WTC11 (cell line): Measurements from ENCODE around the gene FPR2. TPM values are rescaled to one million over a fixed set of nuclear protein-coding genes. Genes with fewer than 3 reads are reported as not detected.
A peak's percentile ranks its signal among the peaks of the same experiment; 100 is the strongest.

Experiments used
- ATAC-seq: fragments of 200-7000 bp; cut with Tn5 transposase; 2 replicates; pipeline ENCODE4 v1.10.0; 2021; ENCODE audit warnings: mild to moderate bottlenecking, moderate library complexity
- CTCF ChIA-PET: fragments of 300-600 bp; sonication (Branson Sonifier 250); formaldehyde crosslinking; loops from one replicate; lab custom pipeline; 2021; ENCODE audit warnings: antibody characterized with exemption; lab: Charles Lee
- POLR2A ChIA-PET: fragments of 350-600 bp; sonication (Branson Sonifier 250); formaldehyde crosslinking; loops from one replicate; lab custom pipeline; 2021; ENCODE audit warnings: antibody characterized with exemption; lab: Charles Lee
- DNase-seq: peaks from one replicate; pipeline ENCODE4 v3.0.0; 2021; ENCODE audit warnings: low spot score
- H3K27ac Mint-ChIP-seq: 2 replicates; pipeline ENCODE4 v1.8.0; 2021; ENCODE audit warnings: mixed read lengths
- H3K27me3 Mint-ChIP-seq: 2 replicates; pipeline ENCODE4 v1.8.0; 2021; ENCODE audit warnings: low read depth, mild to moderate bottlenecking, moderate library complexity, mixed read lengths
- H3K36me3 Mint-ChIP-seq: 2 replicates; pipeline ENCODE4 v1.8.0; 2021; ENCODE audit warnings: mixed read lengths
- H3K4me1 Mint-ChIP-seq: 2 replicates; pipeline ENCODE4 v1.8.0; 2022; ENCODE audit warnings: mixed read lengths
- H3K4me3 Mint-ChIP-seq: 2 replicates; pipeline ENCODE4 v1.8.0; 2021; ENCODE audit warnings: mild to moderate bottlenecking, moderate library complexity, mixed read lengths
- H3K9me3 Mint-ChIP-seq: 2 replicates; pipeline ENCODE4 v1.8.0; 2021; ENCODE audit warnings: mixed read lengths
- CREM ChIP-seq: sonication (generic); formaldehyde crosslinking; IDR thresholded peaks from 2 replicates; pipeline ENCODE4 v1.8.1; 2022; ENCODE audit warnings: mild to moderate bottlenecking, missing genetic modification reagents, moderate library complexity
- ESRRA ChIP-seq: sonication (generic); formaldehyde crosslinking; IDR thresholded peaks from 2 replicates; pipeline ENCODE4 v1.8.1; 2022; ENCODE audit warnings: mild to moderate bottlenecking, missing genetic modification reagents, borderline replicate concordance
- ETV6 ChIP-seq: sonication (generic); formaldehyde crosslinking; IDR thresholded peaks from 2 replicates; pipeline ENCODE4 v1.8.1; 2022; ENCODE audit warnings: mild to moderate bottlenecking, missing genetic modification reagents
- GABPB1 ChIP-seq: sonication (generic); formaldehyde crosslinking; IDR thresholded peaks from 2 replicates; pipeline ENCODE4 v1.8.1; 2023; ENCODE audit warnings: mild to moderate bottlenecking, missing genetic modification reagents
- HMGXB4 ChIP-seq: sonication (generic); formaldehyde crosslinking; IDR thresholded peaks from 2 replicates; pipeline ENCODE4 v1.8.1; 2023; ENCODE audit warnings: mild to moderate bottlenecking, moderate library complexity, missing genetic modification reagents
- MXD4 ChIP-seq: fragments of 250-450 bp; sonication (Bioruptor Pico); IDR thresholded peaks from 2 replicates; pipeline ENCODE4 v1.8.0; 2021; ENCODE audit warnings: mild to moderate bottlenecking, moderate library complexity, borderline replicate concordance
- PRDM15 ChIP-seq: sonication (generic); formaldehyde crosslinking; IDR thresholded peaks from 2 replicates; pipeline ENCODE4 v1.8.0; 2022; ENCODE audit warnings: missing genetic modification reagents
- PRRX2 ChIP-seq: fragments of 250-450 bp; sonication (Bioruptor Pico); IDR thresholded peaks from 2 replicates; pipeline ENCODE4 v1.8.0; 2021; ENCODE audit warnings: mild to moderate bottlenecking
- SP1 ChIP-seq: sonication (generic); formaldehyde crosslinking; conservative IDR thresholded peaks from 2 replicates; pipeline ENCODE4 v1.8.1; 2022; ENCODE audit warnings: missing genetic modification reagents
- ZBTB21 ChIP-seq: sonication (generic); formaldehyde crosslinking; IDR thresholded peaks from 2 replicates; pipeline ENCODE4 v1.8.1; 2023; ENCODE audit warnings: mild to moderate bottlenecking, missing genetic modification reagents, borderline replicate concordance
- ZNF138 ChIP-seq: sonication (generic); formaldehyde crosslinking; conservative IDR thresholded peaks from 2 replicates; pipeline ENCODE4 v1.8.1; 2022; ENCODE audit warnings: mild to moderate bottlenecking, moderate library complexity, missing genetic modification reagents
- ZNF219 ChIP-seq: sonication (generic); formaldehyde crosslinking; IDR thresholded peaks from 2 replicates; pipeline ENCODE4 v1.8.0; 2023; ENCODE audit warnings: missing genetic modification reagents, mild to moderate bottlenecking, borderline replicate concordance
- ZNF232 ChIP-seq: sonication (generic); formaldehyde crosslinking; IDR thresholded peaks from 2 replicates; pipeline ENCODE4 v1.8.0; 2022; ENCODE audit warnings: mild to moderate bottlenecking, missing genetic modification reagents
- ZNF263 ChIP-seq: sonication (generic); formaldehyde crosslinking; IDR thresholded peaks from 2 replicates; pipeline ENCODE4 v1.8.1; 2022; ENCODE audit warnings: low read depth, mild to moderate bottlenecking, moderate library complexity, missing genetic modification reagents
- total RNA-seq: library from RNA; stranded (reverse); gene quantifications from 3 replicates; pipeline ENCODE4 v1.2.3, GENCODE V29; 2021
- TF ChIP-seq, protein P1 (sequence below): sonication (generic); formaldehyde crosslinking; IDR thresholded peaks from 2 replicates; pipeline ENCODE4 v1.8.0; 2023; ENCODE audit warnings: missing genetic modification reagents
- TF ChIP-seq, protein P2 (sequence below): fragments of 250-450 bp; sonication (Bioruptor Pico); IDR thresholded peaks from 2 replicates; pipeline ENCODE4 v1.9.0; 2021; ENCODE audit warnings: mild to moderate bottlenecking
- TF ChIP-seq, protein P3 (sequence below): sonication (generic); formaldehyde crosslinking; IDR thresholded peaks from 2 replicates; pipeline ENCODE4 v1.8.1; 2022; ENCODE audit warnings: mild to moderate bottlenecking, moderate library complexity, missing genetic modification reagents
- TF ChIP-seq, protein P4 (sequence below): sonication (generic); formaldehyde crosslinking; IDR thresholded peaks from 2 replicates; pipeline ENCODE4 v1.8.0; 2023; ENCODE audit warnings: missing genetic modification reagents, mild to moderate bottlenecking, borderline replicate concordance
- TF ChIP-seq, protein P5 (sequence below): sonication (generic); formaldehyde crosslinking; IDR thresholded peaks from 2 replicates; pipeline ENCODE4 v1.8.0; 2022; ENCODE audit warnings: mild to moderate bottlenecking, missing genetic modification reagents
- TF ChIP-seq, protein P6 (sequence below): sonication (generic); formaldehyde crosslinking; IDR thresholded peaks from 2 replicates; pipeline ENCODE4 v1.8.1; 2023; ENCODE audit warnings: mild to moderate bottlenecking, missing genetic modification reagents
- TF ChIP-seq, protein P7 (sequence below): sonication (generic); formaldehyde crosslinking; IDR thresholded peaks from 2 replicates; pipeline ENCODE4 v1.8.1; 2023; ENCODE audit warnings: mild to moderate bottlenecking, missing genetic modification reagents, moderate library complexity

The FPR2 gene
- total RNA-seq, 1 experiment from 2014 or later: 0.31 TPM

DNA sequence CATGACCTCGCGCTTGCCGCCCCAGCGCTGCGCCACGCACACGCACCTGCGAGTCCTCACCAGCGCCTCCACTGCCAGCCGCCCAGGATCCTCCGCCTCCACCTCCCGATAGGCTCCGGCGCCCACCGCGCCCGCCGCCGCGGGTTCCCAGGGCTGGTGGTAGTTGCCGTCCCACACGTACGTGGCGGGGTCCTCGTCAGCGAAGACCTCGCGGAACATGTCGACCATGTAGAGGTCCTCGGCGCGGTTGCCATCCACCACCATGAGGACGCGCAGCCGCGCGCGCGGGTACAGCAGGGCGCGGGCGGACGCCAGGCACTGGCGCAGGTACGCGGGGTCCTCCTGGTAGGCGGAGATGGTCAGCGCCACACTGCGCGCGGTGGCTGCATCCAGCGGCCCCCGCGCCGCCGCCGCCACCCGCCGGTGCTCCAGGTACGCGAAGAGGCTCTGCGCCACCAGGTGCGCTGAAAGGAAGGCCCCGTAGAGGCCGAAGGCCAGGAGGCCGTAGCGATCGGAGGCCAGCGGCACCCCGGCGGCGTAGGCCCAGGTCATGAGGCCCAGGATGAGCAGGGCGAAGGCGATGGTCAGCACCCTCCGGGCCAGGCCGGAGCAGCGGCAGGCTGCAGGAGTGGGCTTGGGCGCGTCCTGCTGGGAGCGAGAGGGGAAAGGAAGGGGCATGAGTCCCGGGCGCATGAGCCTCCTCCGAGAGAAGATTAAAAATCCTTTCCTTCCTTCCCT is 41.6 kb upstream of the FPR2 start:
- Mint-ChIP-seq H3K27ac (no peak overlapping the region), H3K27me3 (peaks cover 61% of the 10 kb centered on the region), H3K4me3 (peak overlapping the region; percentile 61), H3K36me3 (no peaks in the 10 kb centered on the region), H3K4me1 (peaks cover 11% of the 10 kb centered on the region), H3K9me3 (no peaks in the 10 kb centered on the region)
- DNase-seq (peak; percentile 47), ATAC-seq (peak; percentile 82)
- ChIA-PET CTCF (interaction anchor here (0.8 to 1.2 kb wide), 4 partner anchors 17 to 111 kb away, joined by 3 to 13 read pairs (median 6); no protein-coding TSS in a partner anchor), POLR2A (no interaction called here)
- no peak for TF ChIP-seq MXD4 (CRISPR knock-in tag)
- TF ChIP-seq, protein P1, sequence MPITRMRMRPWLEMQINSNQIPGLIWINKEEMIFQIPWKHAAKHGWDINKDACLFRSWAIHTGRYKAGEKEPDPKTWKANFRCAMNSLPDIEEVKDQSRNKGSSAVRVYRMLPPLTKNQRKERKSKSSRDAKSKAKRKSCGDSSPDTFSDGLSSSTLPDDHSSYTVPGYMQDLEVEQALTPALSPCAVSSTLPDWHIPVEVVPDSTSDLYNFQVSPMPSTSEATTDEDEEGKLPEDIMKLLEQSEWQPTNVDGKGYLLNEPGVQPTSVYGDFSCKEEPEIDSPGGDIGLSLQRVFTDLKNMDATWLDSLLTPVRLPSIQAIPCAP (CRISPR knock-in tag): peak; percentile 82; the same call in 1 of the 2 replicates
- peak; percentile 17; the same call in 1 of the 2 replicates for TF ChIP-seq PRDM15 (CRISPR knock-in tag)
- no peak; the same call in none of the 2 replicates for TF ChIP-seq HMGXB4 (CRISPR knock-in tag)
- TF ChIP-seq ZNF219 (CRISPR knock-in tag): peak; percentile 43; the same call in 1 of the 2 replicates
- no peak for TF ChIP-seq PRRX2 (CRISPR knock-in tag)
- TF ChIP-seq ZNF232 (CRISPR knock-in tag): no peak
- TF ChIP-seq, protein P2, sequence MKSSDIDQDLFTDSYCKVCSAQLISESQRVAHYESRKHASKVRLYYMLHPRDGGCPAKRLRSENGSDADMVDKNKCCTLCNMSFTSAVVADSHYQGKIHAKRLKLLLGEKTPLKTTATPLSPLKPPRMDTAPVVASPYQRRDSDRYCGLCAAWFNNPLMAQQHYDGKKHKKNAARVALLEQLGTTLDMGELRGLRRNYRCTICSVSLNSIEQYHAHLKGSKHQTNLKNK (CRISPR knock-in tag): no peak
- TF ChIP-seq ZNF263: peak; percentile 27
- TF ChIP-seq, protein P3, sequence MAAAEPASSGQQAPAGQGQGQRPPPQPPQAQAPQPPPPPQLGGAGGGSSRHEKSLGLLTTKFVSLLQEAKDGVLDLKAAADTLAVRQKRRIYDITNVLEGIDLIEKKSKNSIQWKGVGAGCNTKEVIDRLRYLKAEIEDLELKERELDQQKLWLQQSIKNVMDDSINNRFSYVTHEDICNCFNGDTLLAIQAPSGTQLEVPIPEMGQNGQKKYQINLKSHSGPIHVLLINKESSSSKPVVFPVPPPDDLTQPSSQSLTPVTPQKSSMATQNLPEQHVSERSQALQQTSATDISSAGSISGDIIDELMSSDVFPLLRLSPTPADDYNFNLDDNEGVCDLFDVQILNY: 0 out of 2 replicates have a peak, but pooled peaks have one; percentile 38
- no peak for TF ChIP-seq CREM (CRISPR knock-in tag)
- no peak; the same call in 1 of the 2 replicates for TF ChIP-seq SP1 (CRISPR knock-in tag)
- TF ChIP-seq, protein P4, sequence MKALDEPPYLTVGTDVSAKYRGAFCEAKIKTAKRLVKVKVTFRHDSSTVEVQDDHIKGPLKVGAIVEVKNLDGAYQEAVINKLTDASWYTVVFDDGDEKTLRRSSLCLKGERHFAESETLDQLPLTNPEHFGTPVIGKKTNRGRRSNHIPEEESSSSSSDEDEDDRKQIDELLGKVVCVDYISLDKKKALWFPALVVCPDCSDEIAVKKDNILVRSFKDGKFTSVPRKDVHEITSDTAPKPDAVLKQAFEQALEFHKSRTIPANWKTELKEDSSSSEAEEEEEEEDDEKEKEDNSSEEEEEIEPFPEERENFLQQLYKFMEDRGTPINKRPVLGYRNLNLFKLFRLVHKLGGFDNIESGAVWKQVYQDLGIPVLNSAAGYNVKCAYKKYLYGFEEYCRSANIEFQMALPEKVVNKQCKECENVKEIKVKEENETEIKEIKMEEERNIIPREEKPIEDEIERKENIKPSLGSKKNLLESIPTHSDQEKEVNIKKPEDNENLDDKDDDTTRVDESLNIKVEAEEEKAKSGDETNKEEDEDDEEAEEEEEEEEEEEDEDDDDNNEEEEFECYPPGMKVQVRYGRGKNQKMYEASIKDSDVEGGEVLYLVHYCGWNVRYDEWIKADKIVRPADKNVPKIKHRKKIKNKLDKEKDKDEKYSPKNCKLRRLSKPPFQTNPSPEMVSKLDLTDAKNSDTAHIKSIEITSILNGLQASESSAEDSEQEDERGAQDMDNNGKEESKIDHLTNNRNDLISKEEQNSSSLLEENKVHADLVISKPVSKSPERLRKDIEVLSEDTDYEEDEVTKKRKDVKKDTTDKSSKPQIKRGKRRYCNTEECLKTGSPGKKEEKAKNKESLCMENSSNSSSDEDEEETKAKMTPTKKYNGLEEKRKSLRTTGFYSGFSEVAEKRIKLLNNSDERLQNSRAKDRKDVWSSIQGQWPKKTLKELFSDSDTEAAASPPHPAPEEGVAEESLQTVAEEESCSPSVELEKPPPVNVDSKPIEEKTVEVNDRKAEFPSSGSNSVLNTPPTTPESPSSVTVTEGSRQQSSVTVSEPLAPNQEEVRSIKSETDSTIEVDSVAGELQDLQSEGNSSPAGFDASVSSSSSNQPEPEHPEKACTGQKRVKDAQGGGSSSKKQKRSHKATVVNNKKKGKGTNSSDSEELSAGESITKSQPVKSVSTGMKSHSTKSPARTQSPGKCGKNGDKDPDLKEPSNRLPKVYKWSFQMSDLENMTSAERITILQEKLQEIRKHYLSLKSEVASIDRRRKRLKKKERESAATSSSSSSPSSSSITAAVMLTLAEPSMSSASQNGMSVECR (CRISPR knock-in tag): peak; percentile 68; the same call in 1 of the 2 replicates
- TF ChIP-seq ZNF138 (CRISPR knock-in tag): no peak
- TF ChIP-seq, protein P5, sequence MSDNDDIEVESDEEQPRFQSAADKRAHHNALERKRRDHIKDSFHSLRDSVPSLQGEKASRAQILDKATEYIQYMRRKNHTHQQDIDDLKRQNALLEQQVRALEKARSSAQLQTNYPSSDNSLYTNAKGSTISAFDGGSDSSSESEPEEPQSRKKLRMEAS: peak; percentile 84
- TF ChIP-seq, protein P6, sequence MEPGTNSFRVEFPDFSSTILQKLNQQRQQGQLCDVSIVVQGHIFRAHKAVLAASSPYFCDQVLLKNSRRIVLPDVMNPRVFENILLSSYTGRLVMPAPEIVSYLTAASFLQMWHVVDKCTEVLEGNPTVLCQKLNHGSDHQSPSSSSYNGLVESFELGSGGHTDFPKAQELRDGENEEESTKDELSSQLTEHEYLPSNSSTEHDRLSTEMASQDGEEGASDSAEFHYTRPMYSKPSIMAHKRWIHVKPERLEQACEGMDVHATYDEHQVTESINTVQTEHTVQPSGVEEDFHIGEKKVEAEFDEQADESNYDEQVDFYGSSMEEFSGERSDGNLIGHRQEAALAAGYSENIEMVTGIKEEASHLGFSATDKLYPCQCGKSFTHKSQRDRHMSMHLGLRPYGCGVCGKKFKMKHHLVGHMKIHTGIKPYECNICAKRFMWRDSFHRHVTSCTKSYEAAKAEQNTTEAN: peak; percentile 59; the same call in 1 of the 2 replicates
- peak; percentile 70 for TF ChIP-seq ESRRA (CRISPR knock-in tag)
- TF ChIP-seq, protein P7, sequence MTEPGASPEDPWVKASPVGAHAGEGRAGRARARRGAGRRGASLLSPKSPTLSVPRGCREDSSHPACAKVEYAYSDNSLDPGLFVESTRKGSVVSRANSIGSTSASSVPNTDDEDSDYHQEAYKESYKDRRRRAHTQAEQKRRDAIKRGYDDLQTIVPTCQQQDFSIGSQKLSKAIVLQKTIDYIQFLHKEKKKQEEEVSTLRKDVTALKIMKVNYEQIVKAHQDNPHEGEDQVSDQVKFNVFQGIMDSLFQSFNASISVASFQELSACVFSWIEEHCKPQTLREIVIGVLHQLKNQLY (CRISPR knock-in tag): no peak
- no peak for TF ChIP-seq GABPB1 (CRISPR knock-in tag)
- peak; percentile 54; the same call in 1 of the 2 replicates for TF ChIP-seq ZBTB21 (CRISPR knock-in tag)
- TF ChIP-seq ETV6 (CRISPR knock-in tag): peak; percentile 45; the same call in 1 of the 2 replicates
